Transverse colon (tissue), 4 donors: ENCODE measurements around the gene SPIB.
"Not testable (repeated sequence)": the region's sequence is repeated elsewhere in the genome, so short reads cannot be mapped to it uniquely, and the experiment has no call there.

Experiments used
- POLR2AphosphoS5 ChIP-seq, 3 donors: sonication (generic); formaldehyde crosslinking; IDR thresholded peaks; one replicate each; pipeline ENCODE4 v1.6.1; 2016; ENCODE audit warnings: antibody characterized with exemption in 3 of 3
- TF ChIP-seq, protein P1 (sequence below), 5 experiments: fragments of 200-600 bp in 3 of 5; fragments of 450-650 bp in 2 of 5; sonication (generic) in 3 of 5; IDR thresholded peaks; 1 replicate in 2 of 5; 2 replicates in 3 of 5; pipeline ENCODE4 v1.5.1; 2016 to 2017; ENCODE audit warnings: antibody characterized with exemption in 5 of 5, inconsistent platforms in 3 of 5, mild to moderate bottlenecking in 2 of 5, moderate library complexity in 1 of 5

DNA sequence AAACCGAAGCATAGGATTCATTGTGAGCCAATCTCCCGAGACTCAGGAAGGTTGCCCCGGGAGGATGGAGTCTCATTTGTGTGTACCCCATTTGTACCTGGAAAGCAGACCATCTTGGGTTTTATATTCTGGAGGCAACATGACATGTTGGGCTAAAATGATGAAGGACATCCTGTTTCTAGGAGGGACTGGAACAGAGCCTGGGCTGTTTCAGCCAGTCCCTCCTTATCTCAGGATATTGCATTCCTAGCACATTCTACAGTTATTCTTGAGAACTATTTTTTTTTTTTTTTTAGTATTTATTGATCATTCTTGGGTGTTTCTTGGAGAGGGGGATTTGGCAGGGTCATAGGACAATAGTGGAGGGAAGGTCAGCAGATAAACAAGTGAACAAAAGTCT is 28.4 kb upstream of the SPIB start:
- TF ChIP-seq, protein P1, sequence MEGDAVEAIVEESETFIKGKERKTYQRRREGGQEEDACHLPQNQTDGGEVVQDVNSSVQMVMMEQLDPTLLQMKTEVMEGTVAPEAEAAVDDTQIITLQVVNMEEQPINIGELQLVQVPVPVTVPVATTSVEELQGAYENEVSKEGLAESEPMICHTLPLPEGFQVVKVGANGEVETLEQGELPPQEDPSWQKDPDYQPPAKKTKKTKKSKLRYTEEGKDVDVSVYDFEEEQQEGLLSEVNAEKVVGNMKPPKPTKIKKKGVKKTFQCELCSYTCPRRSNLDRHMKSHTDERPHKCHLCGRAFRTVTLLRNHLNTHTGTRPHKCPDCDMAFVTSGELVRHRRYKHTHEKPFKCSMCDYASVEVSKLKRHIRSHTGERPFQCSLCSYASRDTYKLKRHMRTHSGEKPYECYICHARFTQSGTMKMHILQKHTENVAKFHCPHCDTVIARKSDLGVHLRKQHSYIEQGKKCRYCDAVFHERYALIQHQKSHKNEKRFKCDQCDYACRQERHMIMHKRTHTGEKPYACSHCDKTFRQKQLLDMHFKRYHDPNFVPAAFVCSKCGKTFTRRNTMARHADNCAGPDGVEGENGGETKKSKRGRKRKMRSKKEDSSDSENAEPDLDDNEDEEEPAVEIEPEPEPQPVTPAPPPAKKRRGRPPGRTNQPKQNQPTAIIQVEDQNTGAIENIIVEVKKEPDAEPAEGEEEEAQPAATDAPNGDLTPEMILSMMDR (IDR thresholded peaks at IDR 0.05): not testable (repeated sequence)
- TF ChIP-seq POLR2AphosphoS5 (IDR thresholded peaks at IDR 0.05): not testable (repeated sequence)
